Parathyroid adenoma (tissue), 2 donors: Measurements from ENCODE around the gene QRSL1.

Experiments
- H2AFZ ChIP-seq: fragments of 300-600 bp; sonication (generic); one replicate; pipeline ENCODE4 v1.7.0; 2017; ENCODE audit warnings: antibody characterized with exemption, mild to moderate bottlenecking
- H3K27ac ChIP-seq: fragments of 300-600 bp; sonication (generic); one replicate; pipeline ENCODE4 v1.7.0; 2017
- H3K27me3 ChIP-seq: fragments of 300-600 bp; sonication (generic); one replicate; pipeline ENCODE4 v1.7.0; 2017; ENCODE audit warnings: low read length; ENCODE audit not compliant: control insufficient read depth, insufficient read depth
- H3K36me3 ChIP-seq: fragments of 300-600 bp; sonication (generic); one replicate; pipeline ENCODE4 v1.7.0; 2017; ENCODE audit warnings: low read length; ENCODE audit not compliant: control insufficient read depth, insufficient read depth
- H3K4me1 ChIP-seq: fragments of 300-600 bp; sonication (generic); one replicate; pipeline ENCODE4 v1.7.0; 2017; ENCODE audit warnings: control low read depth
- H3K4me2 ChIP-seq: fragments of 300-600 bp; sonication (generic); one replicate; pipeline ENCODE4 v1.7.0; 2017; ENCODE audit warnings: low read length
- H3K4me3 ChIP-seq: fragments of 300-600 bp; sonication (generic); one replicate; pipeline ENCODE4 v1.7.0; 2017; ENCODE audit warnings: low read depth, low read length
- H3K79me2 ChIP-seq: fragments of 300-600 bp; sonication (generic); one replicate; pipeline ENCODE4 v1.7.0; 2017; ENCODE audit warnings: control low read depth
- H3K9ac ChIP-seq: fragments of 300-600 bp; sonication (generic); one replicate; pipeline ENCODE4 v1.7.0; 2017; ENCODE audit warnings: mild to moderate bottlenecking
- H3K9me3 ChIP-seq: fragments of 300-600 bp; sonication (generic); one replicate; pipeline ENCODE4 v1.7.0; 2017; ENCODE audit warnings: low read length; ENCODE audit not compliant: control insufficient read depth
- TF ChIP-seq, protein P1 (sequence below): fragments of 300-600 bp; sonication (generic); IDR thresholded peaks from one replicate; pipeline ENCODE4 v1.7.0; 2017; ENCODE audit warnings: antibody characterized with exemption, mild to moderate bottlenecking
- donor health status: primary hyperparathyroidism.

QRSL1 gene

GRCh38 chr6:106629859-106630163 is 433 bp downstream of the QRSL1 start:
- TF ChIP-seq, protein P1, sequence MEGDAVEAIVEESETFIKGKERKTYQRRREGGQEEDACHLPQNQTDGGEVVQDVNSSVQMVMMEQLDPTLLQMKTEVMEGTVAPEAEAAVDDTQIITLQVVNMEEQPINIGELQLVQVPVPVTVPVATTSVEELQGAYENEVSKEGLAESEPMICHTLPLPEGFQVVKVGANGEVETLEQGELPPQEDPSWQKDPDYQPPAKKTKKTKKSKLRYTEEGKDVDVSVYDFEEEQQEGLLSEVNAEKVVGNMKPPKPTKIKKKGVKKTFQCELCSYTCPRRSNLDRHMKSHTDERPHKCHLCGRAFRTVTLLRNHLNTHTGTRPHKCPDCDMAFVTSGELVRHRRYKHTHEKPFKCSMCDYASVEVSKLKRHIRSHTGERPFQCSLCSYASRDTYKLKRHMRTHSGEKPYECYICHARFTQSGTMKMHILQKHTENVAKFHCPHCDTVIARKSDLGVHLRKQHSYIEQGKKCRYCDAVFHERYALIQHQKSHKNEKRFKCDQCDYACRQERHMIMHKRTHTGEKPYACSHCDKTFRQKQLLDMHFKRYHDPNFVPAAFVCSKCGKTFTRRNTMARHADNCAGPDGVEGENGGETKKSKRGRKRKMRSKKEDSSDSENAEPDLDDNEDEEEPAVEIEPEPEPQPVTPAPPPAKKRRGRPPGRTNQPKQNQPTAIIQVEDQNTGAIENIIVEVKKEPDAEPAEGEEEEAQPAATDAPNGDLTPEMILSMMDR, result no peak

DNA sequence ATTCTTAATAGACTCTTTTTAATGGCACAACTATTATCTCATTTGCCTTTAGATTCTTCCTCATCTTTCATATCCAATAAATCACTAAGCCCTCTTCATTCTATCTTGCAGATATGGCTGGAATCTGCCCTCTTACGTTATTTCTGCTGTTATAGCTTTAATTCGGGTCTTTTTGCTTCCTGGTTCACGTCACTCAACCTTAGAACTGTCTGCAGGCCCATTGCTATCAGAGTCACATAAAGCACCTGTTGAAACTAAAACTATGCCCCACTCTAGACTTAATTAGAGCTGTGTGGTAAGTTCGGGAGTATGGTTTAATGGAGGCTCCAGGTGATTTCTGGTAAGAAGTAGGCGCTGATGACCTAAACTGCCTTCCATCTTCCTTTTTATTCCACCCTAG is 988 bp downstream of the QRSL1 start:
- Histone ChIP-seq H3K79me2 (peaks cover 50% of the 10 kb centered on the region), H3K9ac (no peak overlapping the region), H2AFZ (peak overlapping the region; percentile 99), H3K4me2 (peak overlapping the region; percentile 79), H3K27me3 (no peaks in the 10 kb centered on the region), H3K9me3 (no peaks in the 10 kb centered on the region), H3K36me3 (no peaks in the 10 kb centered on the region), H3K27ac (no peak overlapping the region), H3K4me1 (peaks cover 7% of the 10 kb centered on the region), H3K4me3 (peak overlapping the region; percentile 89)
- TF ChIP-seq, protein P1, result no peak

More at GRCh38 chr6:106629859-106630163, 433 bp downstream of the QRSL1 start:
- peak overlapping the region; percentile 89 for H3K4me3 ChIP-seq
- peak overlapping the region; percentile 80 for H3K27ac ChIP-seq
- H3K4me1 ChIP-seq, result peaks cover 7% of the 10 kb centered on the region
- peak overlapping the region; percentile 91 for H3K9ac ChIP-seq
- H3K4me2 ChIP-seq, result peak overlapping the region; percentile 79
- H2AFZ ChIP-seq, result peak overlapping the region; percentile 99
- no peaks in the 10 kb centered on the region for H3K36me3 ChIP-seq
- no peaks in the 10 kb centered on the region for H3K9me3 ChIP-seq
- peaks cover 44% of the 10 kb centered on the region for H3K79me2 ChIP-seq
- H3K27me3 ChIP-seq, result no peaks in the 10 kb centered on the region

DNA sequence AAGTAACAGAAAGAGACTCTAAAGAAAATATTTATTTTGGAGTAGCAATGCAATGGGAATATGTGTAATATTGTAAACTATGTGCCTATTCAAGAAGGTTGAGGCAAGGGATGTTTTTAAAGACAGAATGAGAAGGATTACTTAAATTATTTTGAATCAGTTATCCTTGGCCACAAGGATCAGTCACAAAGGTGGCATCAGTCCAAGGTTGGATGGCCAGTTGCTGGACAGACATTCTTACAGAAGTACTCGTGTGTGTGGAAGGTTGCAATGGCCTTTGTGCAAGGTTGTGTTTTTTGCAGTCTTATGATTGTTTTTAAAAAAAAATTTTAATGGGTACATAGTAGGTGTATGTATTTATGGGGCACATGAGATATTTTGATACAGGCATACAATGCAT is 2.0 kb downstream of the QRSL1 start:
- TF ChIP-seq, protein P1, result no peak
- Histone ChIP-seq H3K36me3 (no peaks in the 10 kb centered on the region), H3K9me3 (no peaks in the 10 kb centered on the region), H2AFZ (no peak overlapping the region), H3K27me3 (no peaks in the 10 kb centered on the region), H3K79me2 (peaks cover 51% of the 10 kb centered on the region), H3K9ac (no peak overlapping the region), H3K4me1 (peaks cover 7% of the 10 kb centered on the region), H3K27ac (no peak overlapping the region), H3K4me2 (no peak overlapping the region), H3K4me3 (no peak overlapping the region)

DNA sequence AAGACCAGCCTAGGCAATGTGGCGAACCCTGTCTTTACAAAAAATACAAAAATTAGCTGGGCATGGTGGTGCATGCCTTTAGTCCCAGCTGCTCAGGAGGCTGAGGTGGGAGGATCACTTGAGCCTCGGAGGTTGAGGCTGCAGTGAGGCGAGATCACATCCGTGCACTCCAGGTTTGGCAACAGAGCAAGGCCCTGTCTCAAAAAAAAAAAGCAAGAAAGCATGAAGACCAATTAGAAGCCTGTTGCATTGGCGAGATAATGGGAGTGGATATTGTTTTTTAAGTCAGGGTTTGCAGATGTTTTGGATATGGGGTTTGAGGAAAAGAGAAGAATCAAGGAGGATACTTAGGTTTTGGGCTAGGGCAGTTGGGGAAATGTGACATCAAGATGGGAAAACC is 5.2 kb downstream of the QRSL1 start:
- H2AFZ ChIP-seq, result no peak overlapping the region
- H3K79me2 ChIP-seq, result peaks cover 49% of the 10 kb centered on the region
- no peak overlapping the region for H3K4me2 ChIP-seq
- no peak overlapping the region for H3K4me3 ChIP-seq
- H3K27me3 ChIP-seq, result no peaks in the 10 kb centered on the region
- H3K9me3 ChIP-seq, result no peaks in the 10 kb centered on the region
- H3K36me3 ChIP-seq, result no peaks in the 10 kb centered on the region
- TF ChIP-seq, protein P1, result no peak
- H3K4me1 ChIP-seq, result peaks cover 7% of the 10 kb centered on the region
- H3K27ac ChIP-seq, result no peak overlapping the region
- H3K9ac ChIP-seq, result no peak overlapping the region

- no peak overlapping the region for H3K9ac ChIP-seq
These were observed 7.8 kb downstream of the QRSL1 start for GRCh38 chr6:106637051-106637716.

More at GRCh38 chr6:106637051-106637716, 7.8 kb downstream of the QRSL1 start:
- H3K4me3 ChIP-seq, result no peak overlapping the region
- H3K4me1 ChIP-seq, result no peaks in the 10 kb centered on the region
- TF ChIP-seq, protein P1, result no peak
- H3K27me3 ChIP-seq, result no peaks in the 10 kb centered on the region
- H3K36me3 ChIP-seq, result no peaks in the 10 kb centered on the region
- no peak overlapping the region for H3K27ac ChIP-seq
- H3K9me3 ChIP-seq, result no peaks in the 10 kb centered on the region
- H3K79me2 ChIP-seq, result peaks cover 27% of the 10 kb centered on the region
- H3K4me2 ChIP-seq, result no peak overlapping the region
- no peak overlapping the region for H2AFZ ChIP-seq
